Inferior parietal cortex (tissue), 1 donor: Measurements from ENCODE around the gene BHLHE40.

Source experiments
- DNase-seq: peaks from one replicate; pipeline ENCODE4 v3.0.0-alpha.2; 2016; ENCODE audit errors: extremely low spot score

Gene BHLHE40

DNA sequence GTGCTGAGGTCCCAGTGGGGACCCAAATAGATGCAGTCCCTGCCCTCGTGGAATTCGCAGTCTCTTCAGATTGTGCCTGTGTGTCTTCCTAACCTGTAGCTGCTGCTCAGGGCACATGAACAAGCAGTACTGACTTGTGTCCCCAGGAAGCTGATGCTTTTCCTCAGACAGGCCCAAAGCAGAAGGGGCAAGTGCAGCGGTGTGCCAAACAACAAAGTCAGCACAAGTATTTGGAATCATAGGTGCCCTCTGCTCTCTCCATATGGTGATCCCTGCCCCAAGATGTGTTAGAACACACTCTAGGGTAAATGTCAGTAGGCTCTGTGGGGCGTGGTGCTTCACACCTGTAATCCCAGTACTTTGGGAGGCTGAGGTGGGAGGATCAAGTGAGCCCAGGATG is 21.9 kb downstream of the BHLHE40 start:
- no peak for DNase-seq

GRCh38 chr3:5001805-5002173 is 22.6 kb downstream of the BHLHE40 start:
- DNase-seq = no peak

DNA sequence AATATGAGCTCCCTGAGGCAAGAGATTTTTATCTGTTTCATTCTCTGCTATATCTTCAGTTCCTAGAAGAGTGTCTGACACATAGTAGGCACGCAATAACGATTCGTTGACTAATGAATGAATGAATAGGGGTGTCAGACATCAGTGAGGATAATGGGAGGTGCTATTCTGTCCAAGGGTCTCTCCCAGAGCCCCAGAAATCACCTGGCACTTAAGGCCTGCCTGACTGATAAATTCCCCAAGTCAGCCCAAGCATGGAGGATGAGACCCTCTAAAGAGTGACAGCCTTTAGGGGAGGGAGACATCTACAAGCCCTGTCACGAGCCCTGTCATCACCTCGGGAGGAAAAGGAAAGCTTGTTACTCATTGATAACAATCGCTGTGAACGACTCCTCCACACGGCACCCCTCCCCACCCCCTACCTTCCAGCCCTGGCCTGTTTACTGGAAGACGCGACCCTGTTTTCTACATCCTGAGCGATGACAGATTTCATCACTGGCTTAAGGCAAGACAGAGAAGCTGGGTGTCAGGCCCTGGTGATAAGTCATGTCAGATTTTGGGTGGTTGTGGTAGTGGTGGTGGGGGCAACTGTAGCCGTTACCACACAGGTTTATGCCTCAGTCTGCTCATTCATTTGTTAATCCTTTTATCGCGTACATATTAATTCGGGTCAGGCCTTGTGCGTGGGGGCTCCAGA is 23.1 kb downstream of the BHLHE40 start:
- DNase-seq = no peak

- no peak for DNase-seq
Observed at GRCh38 chr3:5002871-5003247, 23.6 kb downstream of the BHLHE40 start.

- DNase-seq = no peak
Observed at GRCh38 chr3:5004319-5005152, 25.3 kb downstream of the BHLHE40 start.

DNA sequence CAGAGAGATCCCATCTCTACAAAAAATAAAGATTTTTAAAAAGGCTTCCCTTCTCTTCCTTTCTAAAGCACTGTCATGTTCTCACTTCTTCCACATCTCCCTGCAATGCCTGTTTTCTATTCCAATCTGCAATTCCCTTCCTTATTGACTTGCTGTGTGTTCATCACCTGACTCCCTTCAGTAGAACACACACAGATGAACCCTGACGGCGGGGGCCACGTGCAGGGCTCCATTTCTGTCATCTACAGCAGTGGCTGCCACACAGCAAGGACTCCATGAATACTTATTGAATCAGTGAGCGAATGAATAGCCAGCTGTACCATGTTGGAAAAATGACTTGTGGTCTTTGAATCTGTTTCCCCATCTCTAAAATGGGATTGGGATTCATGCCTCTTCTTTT is 26.1 kb downstream of the BHLHE40 start:
- no peak for DNase-seq

GRCh38 chr3:5006755-5007202 is 27.5 kb downstream of the BHLHE40 start:
- no peak for DNase-seq

GRCh38 chr3:5007873-5008272 is 28.6 kb downstream of the BHLHE40 start:
- no peak for DNase-seq

- DNase-seq = no peak
Observed at GRCh38 chr3:5009506-5010109, 30.4 kb downstream of the BHLHE40 start.

DNA sequence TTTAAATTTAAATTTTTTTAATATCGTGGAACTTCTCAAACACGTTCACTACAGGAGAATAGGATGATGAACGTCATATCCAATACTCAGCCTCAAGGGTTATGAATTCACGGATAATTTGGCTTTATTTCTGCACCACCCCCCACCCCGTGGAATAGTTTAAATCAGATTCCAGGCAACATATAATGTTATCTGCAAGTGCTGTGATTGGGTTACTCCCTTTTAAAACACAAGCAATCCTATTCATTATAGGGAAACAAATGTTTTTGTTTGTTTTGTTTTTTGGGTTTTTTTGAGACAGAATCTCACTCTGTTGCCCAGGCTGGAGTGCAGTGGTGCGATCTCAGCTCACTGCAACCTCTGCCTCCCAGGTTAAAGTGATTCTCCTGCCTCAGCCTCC is 30.9 kb downstream of the BHLHE40 start:
- no peak for DNase-seq

DNA sequence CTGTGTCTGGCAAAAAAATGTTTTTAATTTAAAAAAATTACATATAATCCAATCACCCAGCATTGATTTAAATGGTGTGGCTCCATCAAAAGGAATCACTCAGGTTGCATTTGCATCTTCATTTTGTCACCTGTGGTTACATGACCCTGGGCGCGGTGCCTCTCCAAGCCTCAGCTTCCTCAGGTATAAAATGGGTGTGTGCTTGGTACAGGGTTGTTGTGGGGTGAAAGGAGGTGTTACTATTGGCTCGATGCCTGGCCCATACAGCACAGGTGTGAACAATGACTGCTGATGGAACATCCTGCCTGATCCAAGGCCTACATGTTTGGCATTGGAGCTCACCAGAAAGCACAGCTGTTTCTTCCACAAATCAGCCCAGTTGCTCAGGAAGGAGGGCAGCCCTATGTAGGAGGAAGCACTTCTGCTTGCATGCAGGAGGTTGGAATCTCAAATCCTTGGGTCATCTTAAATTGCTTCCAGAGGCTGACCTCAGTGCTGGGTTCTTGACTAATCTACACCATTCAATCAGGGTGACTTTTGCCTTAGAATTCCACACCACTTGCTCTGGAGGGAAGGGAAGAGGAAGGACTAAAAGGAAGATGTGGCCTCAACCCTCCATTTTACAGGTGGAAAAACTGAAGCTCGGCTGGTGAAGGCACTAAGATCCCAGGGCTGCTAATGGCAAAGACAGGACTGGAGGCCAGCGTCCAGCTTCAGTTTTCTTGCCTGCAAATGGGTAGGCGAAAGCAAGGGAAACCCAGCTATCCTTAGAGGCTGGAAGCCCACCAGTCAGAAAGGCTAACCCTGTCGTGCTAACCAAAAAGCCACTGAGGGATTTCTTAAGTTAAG is 31.7 kb downstream of the BHLHE40 start:
- no peak for DNase-seq

GRCh38 chr3:5011555-5012256 is 32.5 kb downstream of the BHLHE40 start:
- DNase-seq = no peak

DNA sequence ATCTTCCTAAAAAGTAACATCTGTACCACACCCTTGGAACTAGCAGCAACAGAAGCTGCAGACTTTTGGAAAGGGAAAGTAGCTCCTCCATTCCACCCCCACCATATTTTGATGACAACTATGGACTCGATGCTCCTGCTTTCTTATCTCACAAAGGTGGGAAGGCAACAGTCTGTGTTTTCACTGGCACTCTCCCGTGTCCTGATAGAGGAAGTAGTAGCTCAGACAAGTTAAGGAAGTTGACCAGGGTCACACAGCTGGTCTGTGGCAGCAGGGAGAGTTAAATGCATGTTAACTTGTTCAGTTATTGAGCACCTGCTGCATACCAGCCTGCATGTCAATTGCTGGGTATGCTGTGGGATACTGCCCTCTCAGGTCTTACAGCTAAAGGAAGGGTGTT is 33.1 kb downstream of the BHLHE40 start:
- DNase-seq = no peak

- DNase-seq = no peak
Observed at GRCh38 chr3:5013021-5013906, 34.0 kb downstream of the BHLHE40 start.

- DNase-seq = no peak
Observed at GRCh38 chr3:5014391-5014790, 35.2 kb downstream of the BHLHE40 start.

DNA sequence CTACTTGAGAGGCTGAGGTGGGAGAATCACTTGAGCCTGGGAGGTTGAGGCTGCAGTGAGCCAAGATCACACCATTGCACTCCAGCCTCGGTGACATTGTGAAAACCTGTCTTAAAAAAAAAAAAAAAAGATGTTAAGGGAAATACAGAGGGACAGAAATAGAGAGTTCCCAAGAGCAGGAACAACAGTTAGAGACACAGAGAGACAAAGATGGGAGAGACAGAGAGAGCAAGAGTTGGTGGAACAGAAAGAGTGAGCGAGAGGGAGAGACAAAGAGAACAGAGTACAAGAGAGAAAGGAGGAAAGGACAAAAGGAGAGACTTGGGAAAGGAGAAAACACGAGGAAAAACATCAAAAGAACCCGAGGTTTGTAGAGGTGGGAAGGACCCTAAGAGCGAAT is 35.8 kb downstream of the BHLHE40 start:
- DNase-seq = no peak

DNA sequence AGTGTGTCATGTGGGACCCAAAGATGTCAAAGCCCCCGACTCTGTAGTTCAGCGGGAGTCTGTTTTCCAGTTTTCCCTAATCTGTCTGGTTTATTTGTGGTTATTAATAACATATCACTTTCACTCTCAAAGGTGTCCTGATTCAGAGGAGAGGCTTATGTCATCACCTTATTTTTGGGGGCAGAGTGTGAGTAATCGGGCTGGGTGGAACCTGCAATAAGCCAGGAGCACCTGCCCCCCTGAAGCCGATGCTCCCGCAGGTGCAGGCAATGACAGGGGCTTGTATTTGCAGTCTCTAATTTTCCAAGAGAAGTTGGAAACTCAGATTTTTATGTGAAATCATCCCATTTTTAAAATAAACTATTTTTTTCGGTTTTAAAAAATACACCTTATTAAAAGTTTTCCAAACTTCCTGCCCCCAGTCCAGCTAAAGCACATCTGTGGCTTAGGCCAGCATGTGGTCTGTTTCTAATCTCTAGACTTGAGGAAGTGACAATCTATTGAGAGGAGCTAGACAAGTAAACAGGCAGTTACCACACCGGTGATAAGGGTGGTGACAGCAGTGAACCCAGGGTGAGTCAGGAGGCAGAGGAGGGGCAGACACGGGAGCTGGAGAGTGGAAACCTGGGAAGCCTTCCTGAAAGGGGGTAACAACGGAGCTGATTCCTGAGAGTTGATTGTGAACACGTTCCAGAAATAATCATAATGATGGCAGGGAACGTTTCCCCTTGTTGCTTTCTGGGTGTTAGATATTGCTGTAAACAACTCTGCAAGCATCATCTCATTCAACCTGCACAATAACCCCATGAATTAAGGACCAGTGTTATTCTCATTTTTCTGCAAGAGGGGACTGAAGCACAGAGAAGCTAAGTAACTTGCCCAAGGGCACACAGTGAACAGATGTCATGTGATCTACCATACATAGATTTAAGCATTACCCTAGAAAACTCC is 37.2 kb downstream of the BHLHE40 start:
- peak; percentile 37 for DNase-seq

DNA sequence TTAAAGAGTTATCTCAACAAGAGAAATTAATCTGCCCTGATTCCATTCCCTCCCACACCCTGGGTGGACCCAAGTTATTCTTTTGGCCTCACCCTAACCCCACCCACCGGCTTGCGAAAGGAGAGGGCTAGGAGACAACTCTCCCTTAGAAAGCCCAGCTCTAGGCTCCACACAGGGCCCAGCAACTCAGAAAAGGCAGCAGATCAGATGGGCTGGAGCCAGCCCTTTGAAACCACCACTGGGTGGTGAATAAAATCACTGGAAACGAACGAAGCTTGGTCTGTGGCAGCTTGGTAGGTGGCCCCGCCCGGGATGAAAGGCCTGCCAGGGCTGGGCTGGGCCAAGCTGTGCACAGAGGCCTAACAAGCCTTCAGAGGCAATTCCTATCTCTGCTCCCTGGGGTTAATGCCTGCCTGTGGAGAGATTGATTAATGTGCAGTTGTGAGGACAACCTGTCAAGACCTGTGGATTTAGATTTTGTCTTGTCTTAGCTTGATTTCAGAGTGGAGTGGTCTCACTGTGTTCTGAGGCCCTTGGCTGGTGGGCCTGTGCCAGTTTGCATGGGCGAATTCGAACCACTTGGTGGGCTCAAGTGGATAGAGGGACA is 38.8 kb downstream of the BHLHE40 start:
- no peak for DNase-seq
